Retinal pigment epithelial cell (primary cell): ENCODE results near the gene STK31.
"Not testable (repeated sequence)": the region's sequence is repeated elsewhere in the genome, so short reads cannot be mapped to it uniquely, and the experiment has no call there.

Source experiments
- DNase-seq: peaks from one replicate; pipeline ENCODE4 v3.0.0-alpha.2; 2010; ENCODE audit warnings: low read depth
- H3K4me3 ChIP-seq: 2 replicates; pipeline ENCODE4 v1.5.1; 2011; ENCODE audit warnings: mild to moderate bottlenecking, low read length, control low read depth, moderate library complexity
- TF ChIP-seq, protein P1 (sequence below): conservative IDR thresholded peaks from 2 replicates; pipeline ENCODE4 v1.5.1; 2011; ENCODE audit warnings: low read depth, low read length, control low read depth, inconsistent platforms

Gene STK31

GRCh38 chr7:23767514-23767913 lies 57.5 kb downstream of the STK31 start:
- TF ChIP-seq, protein P1, sequence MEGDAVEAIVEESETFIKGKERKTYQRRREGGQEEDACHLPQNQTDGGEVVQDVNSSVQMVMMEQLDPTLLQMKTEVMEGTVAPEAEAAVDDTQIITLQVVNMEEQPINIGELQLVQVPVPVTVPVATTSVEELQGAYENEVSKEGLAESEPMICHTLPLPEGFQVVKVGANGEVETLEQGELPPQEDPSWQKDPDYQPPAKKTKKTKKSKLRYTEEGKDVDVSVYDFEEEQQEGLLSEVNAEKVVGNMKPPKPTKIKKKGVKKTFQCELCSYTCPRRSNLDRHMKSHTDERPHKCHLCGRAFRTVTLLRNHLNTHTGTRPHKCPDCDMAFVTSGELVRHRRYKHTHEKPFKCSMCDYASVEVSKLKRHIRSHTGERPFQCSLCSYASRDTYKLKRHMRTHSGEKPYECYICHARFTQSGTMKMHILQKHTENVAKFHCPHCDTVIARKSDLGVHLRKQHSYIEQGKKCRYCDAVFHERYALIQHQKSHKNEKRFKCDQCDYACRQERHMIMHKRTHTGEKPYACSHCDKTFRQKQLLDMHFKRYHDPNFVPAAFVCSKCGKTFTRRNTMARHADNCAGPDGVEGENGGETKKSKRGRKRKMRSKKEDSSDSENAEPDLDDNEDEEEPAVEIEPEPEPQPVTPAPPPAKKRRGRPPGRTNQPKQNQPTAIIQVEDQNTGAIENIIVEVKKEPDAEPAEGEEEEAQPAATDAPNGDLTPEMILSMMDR, result no peak
- H3K4me3 ChIP-seq, result no peak overlapping the region
- no peak for DNase-seq

GRCh38 chr7:23768022-23768421 lies 58.0 kb downstream of the STK31 start:
- H3K4me3 ChIP-seq, result no peak overlapping the region
- TF ChIP-seq, protein P1, result no peak
- no peak for DNase-seq

DNA sequence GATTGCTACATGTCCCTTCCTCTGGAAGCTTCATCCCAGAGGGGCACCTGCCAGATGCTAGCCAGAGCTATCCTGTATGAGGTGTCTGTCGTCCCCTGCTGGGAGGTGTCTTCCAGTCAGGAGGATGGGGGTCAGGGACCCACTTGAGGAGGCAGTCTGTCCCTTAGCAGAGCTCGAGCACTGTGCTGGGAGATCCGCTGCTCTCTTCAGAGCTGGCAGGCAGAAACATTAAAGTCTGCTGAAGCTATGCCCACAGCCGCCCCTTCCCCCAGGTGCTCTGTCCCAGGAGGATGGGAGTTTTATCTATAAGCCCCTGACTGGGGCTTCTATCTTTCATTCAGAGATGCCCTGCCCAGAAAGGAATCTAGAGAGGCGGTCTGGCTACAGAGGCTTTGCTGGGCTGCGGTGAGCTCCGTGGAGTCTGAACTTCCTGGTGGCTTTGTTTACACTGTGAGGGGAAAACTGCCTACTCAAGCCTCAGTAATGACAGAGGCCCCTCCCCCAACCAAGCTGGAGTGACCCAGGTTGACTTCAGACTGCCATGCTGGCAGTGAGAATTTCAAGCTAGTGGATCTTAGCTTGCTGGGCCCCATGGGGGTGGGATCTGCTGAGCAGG lies 69.3 kb downstream of the STK31 start:
- not testable (repeated sequence) for H3K4me3 ChIP-seq, DNase-seq

DNA sequence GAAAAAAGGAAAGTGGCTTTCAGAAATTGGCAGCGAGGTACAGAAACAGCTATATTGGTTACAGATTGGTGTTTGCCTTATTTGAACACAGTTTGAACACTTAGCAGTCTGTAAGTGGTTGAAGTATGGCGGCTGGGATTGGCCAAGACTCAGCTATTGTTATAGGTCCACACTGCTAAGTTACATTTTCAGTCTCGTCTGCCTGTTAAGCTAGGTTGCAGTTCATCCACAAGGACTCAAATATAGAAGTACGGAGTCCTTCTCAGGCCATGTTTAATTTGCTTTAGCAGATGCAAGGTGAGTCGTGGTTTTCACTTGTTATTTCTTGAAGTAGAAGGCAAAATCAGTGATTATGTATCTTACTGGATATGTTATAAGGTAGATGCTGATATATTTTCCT lies 73.1 kb downstream of the STK31 start:
- H3K4me3 ChIP-seq, result no peak overlapping the region
- no peak for DNase-seq
- TF ChIP-seq, protein P1, result no peak

- TF ChIP-seq, protein P1, result no peak
- no peak for DNase-seq
- no peak overlapping the region for H3K4me3 ChIP-seq
Measured at GRCh38 chr7:23787272-23787671, 77.3 kb downstream of the STK31 start.

- TF ChIP-seq, protein P1, result no peak
- H3K4me3 ChIP-seq, result no peak overlapping the region
- DNase-seq, result no peak
Measured at GRCh38 chr7:23788843-23789242, 78.8 kb downstream of the STK31 start.

DNA sequence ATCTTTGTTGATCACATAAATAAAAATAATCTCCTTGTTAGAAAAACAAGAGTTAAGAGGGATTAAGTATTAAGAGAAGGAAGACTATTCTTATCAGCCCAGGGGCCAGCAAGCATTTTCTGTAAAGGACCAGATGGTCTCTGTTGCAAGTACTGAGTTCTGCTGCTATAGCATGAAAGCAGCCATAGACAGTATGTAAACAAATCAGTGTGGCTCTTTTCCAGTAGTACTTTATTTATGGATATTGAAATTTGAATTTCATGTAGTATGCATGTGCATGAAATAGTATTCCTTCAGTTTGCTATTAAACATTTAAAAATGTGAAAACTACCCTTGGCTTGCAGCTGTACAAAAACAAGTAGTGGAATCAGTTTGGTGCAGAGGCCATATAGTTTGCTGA lies 81.7 kb downstream of the STK31 start:
- no peak for DNase-seq
- TF ChIP-seq, protein P1, result no peak
- H3K4me3 ChIP-seq, result no peak overlapping the region
